GOT3 (cell line): Measurements from ENCODE around the gene ORC1.

Source experiments
- DNase-seq: peaks from one replicate; lab custom pipeline; 2025; ENCODE audit warnings: mixed read lengths; lab: John Stamatoyannopoulos, UW

ORC1 gene

DNA sequence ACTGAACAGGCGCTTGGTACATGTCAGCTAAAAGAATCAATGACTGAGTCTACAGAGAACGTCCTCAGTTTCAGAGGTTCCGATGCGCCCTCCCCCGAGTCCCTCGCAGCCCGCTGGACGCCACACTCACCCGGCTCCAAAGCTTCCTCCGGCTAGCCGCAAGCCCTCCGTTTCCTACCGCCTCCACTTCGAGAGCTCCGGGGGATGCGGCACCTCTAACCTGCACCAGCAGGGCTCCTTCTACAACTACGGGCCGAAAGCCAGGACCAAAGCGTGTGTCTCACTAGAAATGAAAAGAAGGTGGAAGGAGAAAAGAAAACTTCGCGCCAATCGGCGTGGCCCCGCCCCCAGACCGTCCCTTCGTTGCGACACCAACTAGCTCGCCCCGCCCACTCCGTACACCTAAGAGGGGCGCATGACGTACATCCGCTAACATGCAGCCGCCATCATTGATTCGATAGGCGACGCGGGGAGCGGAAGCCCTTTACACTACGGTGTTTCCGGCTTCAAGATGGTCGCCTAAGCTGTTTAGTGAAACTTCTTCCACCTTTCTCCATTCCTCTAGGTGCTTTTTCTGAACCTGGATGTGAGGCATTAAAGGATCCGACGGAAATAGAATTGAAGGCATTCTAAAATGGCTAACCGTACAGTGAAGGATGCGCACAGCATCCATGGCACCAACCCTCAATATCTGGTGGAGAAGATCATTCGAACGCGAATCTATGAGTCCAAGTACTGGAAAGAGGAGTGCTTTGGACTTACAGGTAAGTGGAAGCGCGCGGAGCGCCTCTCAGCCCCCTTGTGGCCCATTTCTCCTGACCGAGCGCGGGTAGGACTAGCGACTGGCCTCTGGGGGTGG is at the start of gene ORC1, which contains the start of gene PRPF38A:
Gene ORC1 (minus strand): TSS at position 308 of the 859 bp plus-strand sequence. CDS start 2,200 bp downstream, outside the sequence.
Gene PRPF38A (plus strand): TSS at position 487 of the 859 bp plus-strand sequence. CDS start 148 bp downstream, at position 635.
- DNase-seq: peak; percentile 83

DNA sequence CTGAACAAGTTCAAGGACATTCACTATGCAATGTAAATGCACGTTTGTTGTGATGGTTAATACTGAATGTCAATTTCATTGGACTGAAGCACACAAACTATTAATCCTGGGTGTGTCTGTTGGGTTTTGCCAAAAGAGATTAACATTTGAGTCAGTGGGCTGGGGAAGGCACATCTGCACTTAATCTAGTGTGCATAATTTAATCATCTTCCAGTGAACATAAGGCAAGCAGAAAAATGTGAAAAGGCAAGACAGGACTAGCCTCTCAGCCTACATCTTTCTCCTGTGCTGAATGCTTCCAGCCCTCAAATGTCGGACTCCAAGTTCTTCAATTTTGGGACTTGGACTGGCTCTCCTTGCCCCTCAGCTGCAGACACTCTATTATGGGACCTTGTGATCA is 40.2 kb upstream of the ORC1 start:
- DNase-seq: no peak

DNA sequence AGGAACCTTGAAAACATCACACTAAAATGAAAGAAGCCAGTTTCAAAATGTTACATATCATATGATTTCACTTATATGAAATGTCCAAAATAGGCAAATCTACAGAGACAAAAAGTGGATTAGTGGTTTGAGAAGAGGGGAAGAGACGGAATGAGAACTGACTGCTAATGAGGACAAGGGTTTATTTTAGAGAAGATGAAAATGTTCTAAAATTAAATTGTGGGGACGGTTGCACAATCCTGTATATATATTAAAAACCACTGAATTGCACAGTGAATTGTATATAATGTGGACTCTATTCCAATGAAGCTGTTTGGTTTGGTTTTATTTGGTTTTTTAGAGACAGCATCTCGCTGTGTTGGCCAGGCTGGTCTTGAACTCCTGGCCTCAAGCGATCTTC is 35.8 kb upstream of the ORC1 start:
- no peak for DNase-seq

DNA sequence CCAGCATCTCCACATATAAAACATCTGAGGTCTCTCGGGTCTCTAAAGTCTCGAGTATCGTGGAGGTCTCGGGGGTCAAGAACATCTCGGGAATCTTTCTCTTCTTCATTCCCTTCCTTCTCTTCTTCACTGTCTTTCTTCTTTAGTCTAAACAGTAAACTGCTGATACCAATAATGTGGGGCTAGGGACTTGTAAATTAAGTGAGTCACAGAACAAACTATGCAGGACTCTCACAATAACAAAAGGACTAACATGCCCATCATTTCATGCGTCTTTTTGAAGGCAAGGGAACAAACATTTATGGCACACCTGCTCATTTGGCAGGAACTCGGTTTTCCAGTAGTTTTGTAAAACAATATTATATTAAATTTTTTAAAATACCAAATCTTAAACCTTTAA is 32.6 kb upstream of the ORC1 start:
- no peak for DNase-seq

DNA sequence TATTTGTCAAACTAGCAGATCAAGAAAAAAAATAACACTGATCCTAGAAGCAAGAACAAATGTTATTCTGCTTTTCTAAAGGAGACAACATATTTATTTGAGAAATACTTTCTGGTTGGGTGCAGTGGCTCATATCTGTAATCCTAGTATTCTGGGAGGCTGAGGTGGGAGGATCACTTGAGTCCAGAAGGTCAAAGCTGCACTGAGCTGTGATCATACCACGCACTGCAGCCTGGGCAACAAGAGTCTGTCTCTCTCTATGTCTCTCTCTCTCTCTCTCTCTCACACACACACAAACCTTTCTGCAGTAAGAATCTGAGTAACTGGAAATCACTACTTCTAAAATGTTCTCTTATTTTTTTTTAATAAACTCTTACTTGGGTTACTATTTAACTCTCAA is 31.4 kb upstream of the ORC1 start:
- DNase-seq: no peak

DNA sequence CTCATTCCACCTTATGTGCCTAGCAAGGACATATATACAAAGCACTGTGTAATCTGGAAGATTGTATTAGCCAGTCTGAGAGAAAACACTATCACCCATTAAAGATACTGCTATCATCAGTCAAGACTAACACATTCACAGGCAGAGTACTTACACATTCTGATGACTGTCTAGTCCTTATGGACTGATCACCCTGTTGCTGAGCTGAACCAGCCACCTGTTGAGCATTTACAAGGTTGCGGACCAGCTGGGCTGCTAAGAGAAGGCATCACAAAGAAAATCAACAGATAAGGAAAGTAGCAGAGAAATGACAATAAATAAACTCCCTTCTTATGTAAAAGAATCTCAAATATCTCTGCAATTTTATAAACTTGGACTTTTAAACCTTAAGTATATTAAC is 31.0 kb upstream of the ORC1 start:
- no peak for DNase-seq

DNA sequence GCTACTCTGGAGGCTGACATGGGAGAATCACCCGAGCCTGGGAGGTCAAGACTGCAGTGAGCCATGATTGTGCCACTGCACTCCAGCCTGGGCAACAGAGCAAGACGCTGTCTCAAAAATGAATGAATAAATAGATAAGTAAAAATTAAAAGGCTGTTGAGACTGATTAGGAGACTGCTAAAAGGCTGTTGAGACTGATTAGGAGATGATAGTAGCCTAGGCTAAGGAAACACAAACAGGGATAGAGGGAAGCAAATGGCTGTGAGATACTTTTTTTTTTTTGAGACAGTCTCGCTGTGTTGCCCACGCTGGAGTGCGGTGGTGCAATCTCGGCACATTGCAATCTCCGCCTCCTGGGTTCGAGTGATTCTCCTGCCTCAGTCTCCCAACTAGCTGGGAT is 28.6 kb upstream of the ORC1 start:
- DNase-seq: no peak

DNA sequence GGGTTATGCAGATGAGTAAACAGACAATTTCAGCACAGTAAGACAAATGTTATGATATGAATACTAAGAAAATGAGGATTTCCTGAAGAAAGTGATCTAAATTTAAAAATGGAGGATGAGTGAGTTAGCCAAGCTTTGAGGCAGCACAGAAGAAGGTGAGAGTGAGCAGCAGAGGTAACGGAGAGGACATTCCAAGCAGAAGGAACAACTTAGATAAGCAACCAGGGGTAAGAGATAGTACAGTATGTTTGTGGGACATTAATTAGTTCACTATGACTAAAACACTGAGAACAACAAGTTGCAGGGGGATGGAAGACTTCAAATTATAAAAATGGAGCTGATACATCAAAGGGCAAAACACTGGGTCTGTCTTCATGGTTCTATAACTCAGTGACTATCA is 22.9 kb upstream of the ORC1 start:
- DNase-seq: no peak

DNA sequence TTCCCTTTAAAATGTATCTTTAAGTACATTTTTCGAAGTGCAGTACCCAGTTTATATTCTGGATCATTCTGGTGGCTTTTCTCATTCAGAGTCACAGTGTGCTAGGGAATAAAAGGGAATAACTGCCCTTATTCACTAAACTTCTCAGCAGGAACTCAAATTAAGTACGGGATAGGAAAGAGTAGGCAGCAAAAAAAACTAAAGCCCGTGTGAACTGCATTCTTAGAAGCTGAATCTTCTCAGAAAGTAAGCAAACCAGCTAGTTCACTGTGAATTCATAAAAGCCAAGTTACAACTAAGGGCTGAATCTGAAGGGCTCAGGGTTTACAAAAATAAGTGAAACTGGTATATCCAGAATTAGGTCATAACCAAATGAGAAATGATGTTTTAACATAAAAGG is 22.1 kb upstream of the ORC1 start:
- DNase-seq: no peak

DNA sequence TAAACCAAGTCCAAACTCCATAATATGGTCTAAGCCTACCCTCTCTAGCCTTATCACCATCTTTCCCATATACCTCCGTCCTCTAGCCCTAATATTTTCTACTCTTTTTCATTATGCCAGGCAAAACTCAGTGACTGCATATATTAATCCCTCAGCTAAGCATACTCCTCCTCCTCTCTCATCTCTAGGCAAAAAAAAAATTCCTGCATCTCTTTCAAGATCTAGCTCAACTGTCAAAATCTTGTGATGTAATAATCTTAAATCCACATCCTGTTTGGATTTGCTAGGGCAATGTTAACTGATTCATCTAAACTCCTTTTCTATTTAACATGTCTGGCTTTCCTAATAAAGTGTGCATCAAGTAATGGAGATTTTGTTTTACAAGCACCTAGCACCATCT is 20.6 kb upstream of the ORC1 start:
- DNase-seq: no peak

DNA sequence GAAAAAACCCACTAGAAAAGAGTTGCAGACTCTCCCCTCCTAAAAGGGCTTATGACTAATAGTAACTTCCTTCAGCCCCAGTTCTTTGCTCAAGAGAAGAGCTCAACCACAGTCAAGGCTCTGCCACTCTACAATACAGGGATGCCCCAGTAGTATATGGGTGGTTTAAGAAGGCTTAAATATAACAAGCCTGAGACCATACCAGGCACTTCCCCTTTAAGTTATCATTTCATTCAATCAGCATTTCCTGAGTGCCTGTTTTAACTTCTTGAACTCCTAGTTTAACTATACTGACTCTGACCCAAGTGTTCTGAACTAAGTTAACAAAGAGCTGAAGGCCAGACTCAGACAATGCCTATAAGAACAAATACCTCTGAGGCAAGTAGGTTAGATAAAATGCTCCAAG is 20.0 kb upstream of the ORC1 start:
- no peak for DNase-seq

DNA sequence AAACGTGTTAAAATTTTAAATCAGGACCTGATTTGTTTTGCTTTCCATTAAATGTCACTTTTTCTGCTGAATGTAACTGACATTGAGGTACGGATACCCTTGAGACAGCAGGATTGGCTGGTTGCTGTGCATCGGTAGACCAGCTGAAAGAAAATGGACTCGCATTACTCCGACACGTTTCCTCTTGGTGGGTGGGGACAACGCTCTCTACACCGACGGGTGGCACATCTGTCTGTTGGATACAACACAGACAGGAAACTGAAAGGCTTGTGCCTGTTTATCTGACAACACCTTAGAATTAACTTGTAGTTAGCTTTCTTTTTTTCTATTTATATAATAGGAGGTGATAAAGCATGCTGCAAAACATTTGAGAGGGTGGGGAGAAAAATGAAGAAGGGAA is 19.5 kb upstream of the ORC1 start:
- no peak for DNase-seq

DNA sequence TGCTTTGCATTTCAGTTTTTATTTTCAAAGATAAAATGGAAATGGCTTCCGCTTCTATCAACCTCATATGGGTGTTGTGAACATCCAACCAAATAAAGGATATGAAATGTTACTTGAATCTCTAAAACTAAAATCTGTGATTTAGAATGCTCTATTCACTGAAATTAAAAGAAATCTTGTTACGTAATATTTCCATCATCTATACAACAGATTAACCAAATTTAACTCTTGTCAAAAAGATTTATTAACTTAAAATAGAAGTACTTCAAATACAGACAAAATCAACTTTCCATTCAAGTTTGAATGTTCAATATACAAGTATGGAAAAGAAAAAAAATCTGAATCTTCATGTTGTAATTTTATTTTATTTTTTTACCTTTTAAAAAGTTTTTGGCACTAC is 18.8 kb upstream of the ORC1 start:
- DNase-seq: no peak

DNA sequence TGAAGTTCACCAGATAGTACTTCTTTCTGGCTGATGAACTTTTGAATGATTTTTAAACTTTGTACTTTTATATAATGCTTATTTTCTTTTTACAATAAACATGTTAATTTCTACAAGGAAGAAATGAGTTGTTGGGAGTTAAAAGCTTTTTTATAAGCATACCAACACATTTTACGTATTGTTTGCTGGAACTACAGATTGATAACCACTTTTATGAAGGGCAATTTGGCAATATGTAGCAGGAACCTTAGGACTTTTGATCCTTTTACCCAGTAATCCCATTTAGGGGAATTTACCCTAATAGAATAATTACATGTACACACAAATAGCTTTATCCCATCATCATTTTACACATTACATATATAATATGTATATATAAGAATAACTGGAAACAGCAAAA is 16.5 kb upstream of the ORC1 start:
- no peak for DNase-seq

DNA sequence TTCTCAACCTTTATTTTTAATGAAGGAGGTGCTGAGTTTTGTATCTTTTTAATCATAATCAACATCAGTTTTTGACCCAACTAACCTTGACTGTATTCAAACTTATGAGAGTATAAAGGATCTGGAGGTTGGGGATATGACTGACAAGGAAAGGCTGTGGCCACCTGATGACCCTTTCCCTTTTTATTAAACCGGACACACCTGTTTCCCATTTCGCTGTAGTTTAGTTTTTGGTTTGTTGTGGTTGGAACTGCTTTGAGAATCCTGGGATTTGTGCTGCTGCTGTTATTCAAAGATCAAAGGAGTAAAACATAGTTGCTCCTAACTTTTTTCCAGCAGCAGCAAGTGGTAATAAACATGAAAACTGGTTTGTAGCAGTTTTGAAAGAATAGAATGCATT is 12.6 kb upstream of the ORC1 start:
- no peak for DNase-seq

DNA sequence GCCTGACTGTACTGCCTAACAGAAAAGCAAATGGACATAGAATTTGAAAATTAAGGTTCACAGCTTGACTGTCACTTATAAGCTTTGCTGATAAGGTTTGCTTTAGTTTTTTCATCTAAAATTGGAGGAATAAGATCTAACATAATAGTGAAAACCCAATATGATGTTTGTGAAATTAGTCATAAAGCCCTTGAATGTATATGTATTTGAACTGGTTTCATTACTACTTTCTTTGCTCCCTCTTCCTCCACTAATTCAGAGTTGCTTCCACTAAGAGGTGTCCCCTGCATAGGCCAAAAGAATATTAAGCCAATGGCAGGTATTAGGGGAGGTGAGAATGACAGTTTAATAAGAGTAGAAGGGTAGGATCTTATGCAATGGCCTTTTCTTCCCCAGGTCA is 10.7 kb upstream of the ORC1 start:
- no peak for DNase-seq

DNA sequence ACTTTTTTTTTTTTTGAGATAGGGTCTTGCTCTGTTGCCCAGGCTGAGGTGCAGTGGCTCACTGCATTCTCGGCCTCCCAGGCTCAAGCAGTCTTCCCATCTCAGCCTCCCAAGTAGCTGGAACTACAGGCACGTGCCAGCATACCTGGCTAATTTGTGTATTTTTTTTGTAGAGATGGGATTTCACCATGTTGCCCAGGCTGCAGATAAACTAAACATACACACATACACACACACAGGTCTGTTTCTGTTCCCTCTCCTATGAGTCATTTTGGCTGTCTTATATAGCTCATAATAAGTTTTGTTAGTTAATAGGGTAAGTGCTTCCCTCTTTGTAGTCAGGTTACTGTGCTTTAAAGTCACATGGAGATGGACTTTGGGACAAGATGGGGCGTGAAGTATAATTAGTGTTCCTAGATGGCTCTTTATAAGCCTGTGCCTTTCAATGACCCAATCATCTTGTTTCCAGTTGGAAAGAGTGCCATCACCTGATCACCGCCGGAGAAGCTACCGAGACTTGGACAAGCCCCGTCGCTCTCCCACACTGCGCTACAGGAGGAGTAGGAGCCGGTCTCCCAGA is 9.3 kb upstream of the ORC1 start:
- DNase-seq: no peak

DNA sequence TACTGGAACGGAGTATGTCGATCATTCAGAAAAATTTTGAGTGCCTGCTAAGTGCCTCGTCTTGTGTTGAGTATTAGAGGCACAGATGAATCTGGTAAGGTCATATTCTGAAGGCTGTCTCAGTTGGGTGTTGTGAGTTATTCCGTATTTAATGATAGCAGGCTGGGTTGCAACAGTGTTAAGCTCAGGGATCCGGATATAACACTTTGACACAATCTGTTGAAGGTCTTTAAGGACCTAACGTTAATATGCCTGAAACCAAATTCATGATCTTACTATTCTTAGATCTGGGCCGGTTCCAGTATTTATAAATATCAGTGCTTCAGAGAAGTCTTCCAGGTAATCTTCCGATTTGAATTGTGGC is 734 bp upstream of the ORC1 start:
- no peak for DNase-seq

DNA sequence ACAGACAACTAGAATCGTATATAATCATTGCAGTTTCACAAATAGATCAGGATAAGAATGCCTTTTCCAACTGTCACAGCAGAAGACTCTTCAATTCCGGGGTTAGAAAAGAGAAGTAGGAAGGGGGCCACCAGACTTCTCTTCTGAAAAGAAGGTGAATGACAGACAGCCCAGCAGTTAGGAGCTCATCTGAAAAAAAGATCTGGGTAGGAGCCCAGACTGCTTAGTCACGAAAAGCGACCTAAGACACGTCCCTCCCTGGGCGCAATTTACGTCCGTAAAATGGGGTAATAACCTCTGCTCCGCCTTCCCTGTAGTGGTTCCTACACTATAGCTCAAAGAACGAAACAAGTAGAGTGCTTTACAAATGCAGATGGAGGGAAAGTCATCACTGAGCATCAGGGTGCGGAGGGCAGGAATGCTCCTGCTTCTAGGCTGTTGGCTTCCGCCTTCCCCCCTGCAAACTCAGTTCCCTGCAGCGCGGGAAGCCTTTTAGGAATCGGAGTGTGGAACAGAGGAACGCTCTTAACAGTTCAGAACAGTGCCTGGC is 582 bp downstream of the ORC1 start:
- DNase-seq: no peak

DNA sequence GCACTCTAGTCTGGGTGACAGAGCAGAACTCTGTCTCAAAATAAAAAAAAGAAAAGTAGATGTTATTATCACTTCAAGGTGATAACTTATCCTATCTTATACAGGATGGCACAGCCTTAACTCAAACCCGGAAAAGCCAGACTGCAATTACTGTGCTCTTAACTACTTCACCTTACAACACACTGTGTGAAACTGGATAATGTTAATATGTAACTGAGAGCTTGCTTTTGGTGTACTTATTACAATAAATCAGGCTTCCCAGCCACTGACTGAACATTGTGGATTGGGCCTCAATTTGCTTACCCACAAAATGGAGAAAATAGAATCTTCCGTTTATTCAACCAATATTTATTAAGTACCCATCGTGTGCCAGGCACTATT is 1.4 kb downstream of the ORC1 start:
- DNase-seq: no peak

DNA sequence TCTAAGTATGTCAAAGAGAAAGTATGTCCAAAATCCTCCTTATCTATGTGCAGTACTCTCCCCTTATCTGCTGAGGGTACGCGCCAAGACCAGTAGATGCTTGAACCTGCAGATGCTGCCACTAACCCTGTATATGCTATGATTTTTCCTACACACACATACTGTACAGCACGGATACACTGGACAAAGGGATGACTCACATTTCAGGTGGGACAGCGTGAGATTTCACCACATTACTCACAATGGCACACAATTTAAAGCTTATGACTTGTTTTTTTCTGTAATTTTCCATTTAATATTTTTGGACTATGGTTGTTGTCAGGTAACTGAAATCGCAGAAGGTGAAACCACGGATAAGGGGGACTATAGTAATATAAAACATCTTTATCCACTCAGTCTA is 4.1 kb downstream of the ORC1 start:
- DNase-seq: no peak

DNA sequence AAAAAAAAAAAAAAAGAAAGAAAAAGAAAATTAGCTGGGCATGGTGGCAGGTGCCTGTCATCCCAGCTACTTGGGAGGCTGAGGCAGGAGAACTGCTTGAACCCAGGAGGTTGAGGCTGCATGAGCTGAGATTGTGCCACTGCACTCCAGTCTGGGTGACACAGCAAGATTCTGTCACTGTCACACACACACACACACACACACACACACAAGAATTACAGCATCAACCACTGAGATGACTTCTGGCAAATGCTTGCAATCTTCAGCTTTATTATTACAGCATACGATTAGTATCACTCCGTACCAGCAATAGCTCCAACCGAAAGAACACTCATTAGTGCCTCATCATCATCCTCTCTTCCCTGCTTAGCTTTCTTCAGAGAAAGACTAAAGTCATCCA is 4.6 kb downstream of the ORC1 start:
- no peak for DNase-seq

DNA sequence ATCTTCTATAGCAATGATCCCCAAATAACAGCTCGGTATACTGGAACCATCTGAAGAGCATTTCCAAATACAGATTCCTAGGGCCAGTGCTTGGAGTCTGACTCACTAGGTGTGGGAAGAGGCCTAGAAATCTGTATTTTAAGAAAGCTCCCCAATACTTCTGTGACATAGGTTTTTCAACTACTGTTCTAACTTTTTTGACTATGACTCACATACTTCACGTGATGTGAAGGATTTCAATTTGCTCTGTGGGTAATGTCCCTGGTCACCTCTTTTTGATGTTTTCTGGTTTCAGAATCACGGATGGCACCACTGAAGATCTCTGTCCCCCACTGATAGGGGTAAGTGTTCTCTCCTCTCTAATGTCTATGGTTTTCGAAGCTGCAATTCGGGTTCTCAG is 11.0 kb downstream of the ORC1 start:
- DNase-seq: no peak

DNA sequence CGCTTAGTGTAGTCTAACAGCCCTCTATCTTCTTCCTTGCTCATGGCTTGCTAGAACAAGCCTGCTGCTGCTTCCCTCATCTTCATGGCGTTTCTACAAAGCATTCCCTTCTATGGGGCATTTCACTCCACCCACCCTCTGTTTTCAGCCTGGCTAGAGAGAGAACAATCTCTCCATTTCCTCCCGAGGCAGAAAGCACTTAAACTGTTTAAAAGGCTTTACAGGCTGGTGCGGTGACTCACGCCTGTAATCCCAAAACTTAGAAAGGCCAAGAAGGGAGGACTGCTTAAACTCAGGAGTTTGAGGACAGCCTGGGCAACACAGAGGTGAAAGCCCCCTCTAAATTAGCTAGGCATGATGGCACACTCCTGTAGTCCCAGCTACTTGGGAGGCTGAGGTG is 17.8 kb downstream of the ORC1 start:
- DNase-seq: no peak
